HL-60/S4 treated with retinoic acid at 250 ng/mL for 4 days and 3 days (cell line): ENCODE results near the gene ELF3.
"Not testable (repeated sequence)": the region's sequence is repeated elsewhere in the genome, so short reads cannot be mapped to it uniquely, and the experiment has no call there.

ENCODE experiments used
- in situ Hi-C: fragments of 300-500 bp; cut with MboI; formaldehyde crosslinking; loops from 2 replicates; pipeline ENCODE4 v1.7.0; 2022; ENCODE audit warnings: low sequenced_read_pairs

Gene ELF3

DNA sequence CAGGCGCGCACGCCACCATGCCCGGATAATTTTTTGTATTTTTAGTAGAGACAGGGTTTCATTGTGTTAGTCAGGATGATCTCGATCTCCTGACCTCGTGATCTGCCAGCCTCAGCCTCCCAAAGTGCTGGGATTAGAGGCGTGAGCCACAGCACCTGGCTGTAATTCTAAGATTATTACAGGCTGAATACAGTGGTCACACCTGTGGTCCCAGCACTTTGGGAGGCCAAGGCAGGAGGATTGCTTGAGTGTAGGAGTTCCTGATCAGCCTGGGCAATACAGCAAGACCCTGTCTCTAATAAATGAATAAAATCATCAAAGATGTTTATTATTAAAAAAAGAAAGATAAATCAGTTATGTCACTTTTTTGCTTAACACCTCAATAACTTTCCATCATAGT is 52.2 kb downstream of the ELF3 start:
- in situ Hi-C loops, result not testable (repeated sequence)

- in situ Hi-C loops, result no loop called here
Measured at GRCh38 chr1:202063093-202063492, 52.7 kb downstream of the ELF3 start.

DNA sequence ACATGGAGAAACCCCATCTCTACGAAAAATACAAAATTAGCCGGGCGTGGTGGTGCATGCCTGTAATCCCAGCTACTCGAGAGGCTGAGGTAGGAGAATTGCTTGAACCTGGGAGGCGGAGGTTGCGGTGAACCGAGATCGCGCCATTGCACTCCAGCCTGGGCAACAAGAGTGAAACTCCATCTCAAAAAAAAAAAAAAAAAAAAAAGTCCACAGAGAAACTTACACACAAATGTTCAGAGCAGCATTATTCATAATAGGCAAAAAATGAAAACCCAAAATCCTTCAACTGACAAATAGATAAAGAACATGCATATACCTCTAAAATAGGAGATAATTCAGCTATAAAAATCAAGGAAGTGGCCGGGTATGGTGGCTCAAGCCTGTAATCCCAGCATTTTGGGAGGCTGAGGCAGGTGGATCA is 54.5 kb downstream of the ELF3 start:
- in situ Hi-C loops, result not testable (repeated sequence)
